Neural cell (in vitro differentiated cells): ENCODE measurements around the gene MCM7. TPM values are rescaled to one million over a fixed set of nuclear protein-coding genes. Genes with fewer than 3 reads are reported as not detected.

ENCODE experiments used
- H2AFZ ChIP-seq: fragments of 200-600, 300-800 bp; sonication (generic), shearing (Covaris generic); 2 replicates; pipeline ENCODE4 v1.6.0; 2014; ENCODE audit warnings: low read depth, mild to moderate bottlenecking, antibody characterized with exemption, low read length, moderate library complexity
- H3F3A ChIP-seq: fragments of 200-600 bp; shearing (Covaris generic); 2 replicates; pipeline ENCODE4 v1.6.1; 2016; ENCODE audit warnings: mild to moderate bottlenecking, moderate library complexity, mixed read lengths, antibody characterized with exemption, low read length; ENCODE audit not compliant: insufficient read depth, poor library complexity, severe bottlenecking
- H3K27ac ChIP-seq: fragments of 200-600, 300-800 bp; sonication (generic), shearing (Covaris generic); 2 replicates; pipeline ENCODE4 v1.5.1; 2014; ENCODE audit warnings: mild to moderate bottlenecking, low read length, moderate library complexity
- H3K27me3 ChIP-seq: fragments of 300-800, 200-600 bp; sonication (generic), shearing (Covaris generic); 2 replicates; pipeline ENCODE4 v1.6.0; 2014; ENCODE audit warnings: mild to moderate bottlenecking, low read depth, low read length, moderate library complexity; ENCODE audit not compliant: insufficient read depth
- H3K36me3 ChIP-seq: fragments of 300-800, 200-600 bp; sonication (generic), shearing (Covaris generic); 2 replicates; pipeline ENCODE4 v1.5.1; 2014; ENCODE audit warnings: mild to moderate bottlenecking, antibody characterized with exemption, low read length, moderate library complexity; ENCODE audit not compliant: insufficient read depth
- H3K4me2 ChIP-seq: fragments of 300-800, 200-600 bp; sonication (generic), shearing (Covaris generic); 2 replicates; pipeline ENCODE4 v1.6.0; 2014; ENCODE audit warnings: mild to moderate bottlenecking, low read length
- H3K4me3 ChIP-seq: fragments of 300-800, 200-600 bp; sonication (generic), shearing (Covaris generic); 2 replicates; pipeline ENCODE4 v1.5.1; 2014; ENCODE audit warnings: mild to moderate bottlenecking, low read length, moderate library complexity
- H3K79me2 ChIP-seq: fragments of 200-600 bp; shearing (Covaris generic); replicated peaks from 2 replicates; pipeline ENCODE4 v1.6.0; 2014; ENCODE audit warnings: mild to moderate bottlenecking, low read length, moderate library complexity; ENCODE audit not compliant: insufficient read depth
- H3K9ac ChIP-seq: fragments of 300-800, 200-600 bp; sonication (generic), shearing (Covaris generic); 2 replicates; pipeline ENCODE4 v1.6.1; 2016; ENCODE audit warnings: mild to moderate bottlenecking, low read length, mixed read lengths
- H3K9me2 ChIP-seq: fragments of 200-600 bp; shearing (Covaris generic); 2 replicates; pipeline ENCODE4 v1.6.1; 2016; ENCODE audit warnings: mild to moderate bottlenecking, low read length, mixed read lengths; ENCODE audit not compliant: insufficient read depth
- H3K9me3 ChIP-seq: fragments of 200-600, 300-800 bp; sonication (generic), shearing (Covaris generic); 2 replicates; pipeline ENCODE4 v1.6.1; 2016; ENCODE audit warnings: mild to moderate bottlenecking, mixed run types, low read length, moderate library complexity, mixed read lengths
- H4K20me1 ChIP-seq: fragments of 200-600 bp; shearing (Covaris generic); 2 replicates; pipeline ENCODE4 v1.6.1; 2016; ENCODE audit warnings: mild to moderate bottlenecking, mixed run types; ENCODE audit not compliant: insufficient read depth
- CTCF ChIP-seq: fragments of 450-650 bp; IDR thresholded peaks from 2 replicates; pipeline ENCODE4 v1.5.1; 2014; ENCODE audit warnings: antibody characterized with exemption, mild to moderate bottlenecking, moderate library complexity; ENCODE audit not compliant: poor library complexity, severe bottlenecking
- EP300 ChIP-seq: fragments of 450-650 bp; conservative IDR thresholded peaks from 2 replicates; pipeline ENCODE4 v1.6.1; 2014; ENCODE audit warnings: antibody characterized with exemption, mild to moderate bottlenecking, moderate library complexity; ENCODE audit not compliant: poor library complexity, severe bottlenecking
- EZH2 ChIP-seq: fragments of 200-600, 300-800 bp; shearing (Covaris generic), sonication (generic); IDR thresholded peaks from 2 replicates; pipeline ENCODE4 v1.6.1; 2014; ENCODE audit warnings: antibody characterized with exemption, low read length, borderline replicate concordance, mild to moderate bottlenecking; ENCODE audit not compliant: insufficient read depth, poor library complexity, severe bottlenecking
- MXI1 ChIP-seq: fragments of 450-650 bp; conservative IDR thresholded peaks from 2 replicates; pipeline ENCODE4 v1.6.1; 2014; ENCODE audit warnings: antibody characterized with exemption, mild to moderate bottlenecking; ENCODE audit not compliant: poor library complexity, severe bottlenecking
- POLR2AphosphoS5 ChIP-seq: IDR thresholded peaks from 2 replicates; pipeline ENCODE4 v1.6.1; 2012
- RAD21 ChIP-seq: fragments of 450-650 bp; conservative IDR thresholded peaks from 2 replicates; pipeline ENCODE4 v1.6.1; 2014; ENCODE audit warnings: antibody characterized with exemption, mild to moderate bottlenecking, moderate library complexity
- REST ChIP-seq: IDR thresholded peaks from 2 replicates; pipeline ENCODE4 v1.6.1; 2012; ENCODE audit warnings: borderline replicate concordance
- SMC3 ChIP-seq: fragments of 450-650 bp; conservative IDR thresholded peaks from 2 replicates; pipeline ENCODE4 v1.6.1; 2014; ENCODE audit warnings: antibody characterized with exemption, mild to moderate bottlenecking, moderate library complexity; ENCODE audit not compliant: poor library complexity
- TAF1 ChIP-seq: IDR thresholded peaks from 2 replicates; pipeline ENCODE4 v1.6.1; 2012; ENCODE audit warnings: low read depth
- polyA plus RNA-seq: library from polyadenylated mRNA; depleted of rRNA; stranded (reverse); fragments of >200 nt; gene quantifications from 2 replicates; pipeline ENCODE4 v1.2.3, GENCODE V29; 2014

Gene MCM7
- polyA plus RNA-seq, 1 donor from 2014 or later, result 146 TPM

GRCh38 chr7:100119072-100119969 is 18.1 kb upstream of the MCM7 start, which contains the start of the genes CNPY4 and TAF6:
Gene CNPY4, plus strand, starts transcription at chr7:100119634. Its CDS starts 111 bp downstream, at chr7:100119745.
Gene TAF6, minus strand, starts transcription at chr7:100119358. Its CDS starts 5,149 bp downstream, at chr7:100114209.
- Histone ChIP-seq H3K79me2 (peaks cover 4% of the 10 kb centered on the region), H3K9me3 (no peaks in the 10 kb centered on the region), H3K9ac (peak within 1 kb of the TSS; percentile 83), H3K4me2 (peak within 1 kb of the TSS; percentile 82), H3K4me3 (peak within 1 kb of the TSS; percentile 88), H3K36me3 (peaks cover 8% of the 10 kb centered on the region), H3K27ac (peak within 1 kb of the TSS; percentile 92), H3F3A (peaks cover 3% of the 10 kb centered on the region), H2AFZ (peak within 1 kb of the TSS; percentile 75), H4K20me1 (no peaks in the 10 kb centered on the region), H3K27me3 (no peaks in the 10 kb centered on the region), H3K9me2 (no peaks in the 10 kb centered on the region)
- TF ChIP-seq REST (peak; percentile 99), CTCF (peak; percentile 45), POLR2AphosphoS5 (peak; percentile 77), SMC3 (peak; percentile 34), RAD21 (no peak), TAF1 (peak; percentile 100), EZH2 (no peak), EP300 (peak; percentile 46), MXI1 (peak; percentile 75)

- no peaks in the 10 kb centered on the region for H3K9me2 ChIP-seq
- no peaks in the 10 kb centered on the region for H3K9me3 ChIP-seq
- H3K4me3 ChIP-seq, result peak overlapping the region; percentile 88
- peak overlapping the region; percentile 75 for H2AFZ ChIP-seq
- peak overlapping the region; percentile 83 for H3K9ac ChIP-seq
- TF ChIP-seq SMC3 (no peak), CTCF (no peak), RAD21 (no peak)
- peaks cover 8% of the 10 kb centered on the region for H3K36me3 ChIP-seq
- no peaks in the 10 kb centered on the region for H4K20me1 ChIP-seq
- peaks cover 3% of the 10 kb centered on the region for H3F3A ChIP-seq
- H3K27ac ChIP-seq, result peak overlapping the region; percentile 92
- peak overlapping the region; percentile 81 for H3K4me2 ChIP-seq
- H3K79me2 ChIP-seq, result peaks cover 4% of the 10 kb centered on the region
- H3K27me3 ChIP-seq, result no peaks in the 10 kb centered on the region
Measured at GRCh38 chr7:100118388-100119071, 17.3 kb upstream of the MCM7 start.
